ENCODE data around the gene ZNF76. TPM values are rescaled to one million over a fixed set of nuclear protein-coding genes. Genes with fewer than 3 reads are reported as not detected.
"Not testable (repeated sequence)": the region's sequence is repeated elsewhere in the genome, so short reads cannot be mapped to it uniquely, and the experiment has no call there.

ZNF76 gene
- total and polyA plus RNA-seq, 12 donors, result 17.9 to 67.1 (median 37.8) TPM

GRCh38 chr6:35332074-35332887 lies 72.7 kb downstream of the ZNF76 start:
- H3K4me3 ChIP-seq; H3K27ac ChIP-seq; intact Hi-C loops (cut with DNase I); H3K9me3 ChIP-seq; H3K4me1 ChIP-seq; H3K27me3 ChIP-seq; H3K36me3 ChIP-seq: not testable (repeated sequence)
- WGBS, 2 donors, result 72 to 84% methylated on average over 9 of the region's 9 CpGs
- peak in 1 of 2 donors; percentile 40 for DNase-seq
- TF ChIP-seq CTCF (IDR thresholded peaks at IDR 0.05), result peak in 1 of 9 donors; percentile 15
- ATAC-seq, result peak in 2 of 8 donors; percentile 35 to 50

GRCh38 chr6:35341557-35341956 lies 82.0 kb downstream of the ZNF76 start:
- no peak for TF ChIP-seq CTCF (IDR thresholded peaks at IDR 0.05)
- WGBS, 2 donors, result 86 to 91% methylated on average over 13 of the region's 13 CpGs
- no peak for ATAC-seq
- Histone ChIP-seq H3K36me3 (peaks cover 0 to 22% (median 0%) of the 10 kb centered on the region in 9 donors), H3K9me3 (no peaks in the 10 kb centered on the region), H3K27me3 (peaks cover 0 to 6% (median 0%) of the 10 kb centered on the region in 7 donors), H3K4me1 (peaks cover 0 to 29% (median 17%) of the 10 kb centered on the region in 9 donors), H3K27ac (no peak overlapping the region), H3K4me3 (no peak overlapping the region)
- DNase-seq, result no peak
- intact Hi-C loops (cut with DNase I), result loop anchor here in 6 of 10 donors (5.0 to 10.0 kb wide), 4 partner anchors 44 to 126 kb away; partner anchors contain the start of genes RPL10A (in 4 of the 6) and DEF6 (in 1 of the 6)

- Histone ChIP-seq H3K27me3 (peaks cover 0 to 6% (median 0%) of the 10 kb centered on the region in 7 donors), H3K4me1 (peaks cover 0 to 29% (median 17%) of the 10 kb centered on the region in 9 donors), H3K4me3 (peak within 1 kb of the TSS; percentile 50 to 99 (median 94)), H3K36me3 (peaks cover 0 to 31% (median 0%) of the 10 kb centered on the region in 9 donors), H3K27ac (peak within 1 kb of the TSS in 9 of 10 donors; percentile 81 to 96 (median 93)), H3K9me3 (no peaks in the 10 kb centered on the region)
- ATAC-seq (peak; percentile 99 to 100 (median 100)), DNase-seq (peak; percentile 99)
- intact Hi-C loops (cut with DNase I), result loop anchor here (1.0 to 10.0 kb wide), 11 partner anchors 45 to 126 kb away; partner anchors contain the start of genes RPL10A (in 6 of the 10), DEF6 (in 1 of the 10) and FANCE (in 1 of the 10)
- TF ChIP-seq CTCF (IDR thresholded peaks at IDR 0.05), result peak; percentile 97 to 99 (median 98)
- WGBS, 2 donors, result 1% methylated on average over 75 to 77 of the region's 77 CpGs
Observed at GRCh38 chr6:35342258-35343091, 82.9 kb downstream of the ZNF76 start, which contains the start of gene PPARD. Gene PPARD, plus strand, starts transcription at chr6:35342558. Its CDS starts 68,530 bp downstream, at chr6:35411088.
